Stimulated activated CD8-positive, alpha-beta memory T cell treated with anti-CD3 and anti-CD28 coated beads, Interleukin-7, amount 100 ng/mL, for 4 hours (primary cell): ENCODE measurements around the gene FGGY.
"Not testable (repeated sequence)": the region's sequence is repeated elsewhere in the genome, so short reads cannot be mapped to it uniquely, and the experiment has no call there.

Source experiments
- DNase-seq, 2 donors: peaks; one replicate each; pipeline ENCODE4 v3.0.0-alpha.2; 2020; ENCODE audit warnings: low read depth in 2 of 2

FGGY gene

DNA sequence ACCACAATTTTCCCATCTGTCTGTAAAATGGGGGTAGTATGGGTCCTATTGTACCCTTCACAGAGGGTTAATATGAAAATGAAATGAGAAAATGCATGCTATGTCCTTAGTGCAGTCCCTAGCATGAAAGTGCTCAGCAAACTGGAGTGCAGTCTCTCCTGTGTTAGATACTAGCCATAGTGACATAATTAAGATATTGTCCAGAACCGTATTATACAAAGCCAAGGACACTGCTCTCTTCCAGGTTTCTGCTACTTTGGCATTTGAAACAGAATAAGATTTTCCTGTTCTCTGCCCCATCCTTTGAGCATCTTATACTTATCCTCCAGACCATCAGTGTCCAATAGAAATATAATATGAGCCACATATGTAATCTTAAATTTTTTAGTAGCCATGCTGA lies 213.4 kb downstream of the FGGY start:
- DNase-seq, result no peak

DNA sequence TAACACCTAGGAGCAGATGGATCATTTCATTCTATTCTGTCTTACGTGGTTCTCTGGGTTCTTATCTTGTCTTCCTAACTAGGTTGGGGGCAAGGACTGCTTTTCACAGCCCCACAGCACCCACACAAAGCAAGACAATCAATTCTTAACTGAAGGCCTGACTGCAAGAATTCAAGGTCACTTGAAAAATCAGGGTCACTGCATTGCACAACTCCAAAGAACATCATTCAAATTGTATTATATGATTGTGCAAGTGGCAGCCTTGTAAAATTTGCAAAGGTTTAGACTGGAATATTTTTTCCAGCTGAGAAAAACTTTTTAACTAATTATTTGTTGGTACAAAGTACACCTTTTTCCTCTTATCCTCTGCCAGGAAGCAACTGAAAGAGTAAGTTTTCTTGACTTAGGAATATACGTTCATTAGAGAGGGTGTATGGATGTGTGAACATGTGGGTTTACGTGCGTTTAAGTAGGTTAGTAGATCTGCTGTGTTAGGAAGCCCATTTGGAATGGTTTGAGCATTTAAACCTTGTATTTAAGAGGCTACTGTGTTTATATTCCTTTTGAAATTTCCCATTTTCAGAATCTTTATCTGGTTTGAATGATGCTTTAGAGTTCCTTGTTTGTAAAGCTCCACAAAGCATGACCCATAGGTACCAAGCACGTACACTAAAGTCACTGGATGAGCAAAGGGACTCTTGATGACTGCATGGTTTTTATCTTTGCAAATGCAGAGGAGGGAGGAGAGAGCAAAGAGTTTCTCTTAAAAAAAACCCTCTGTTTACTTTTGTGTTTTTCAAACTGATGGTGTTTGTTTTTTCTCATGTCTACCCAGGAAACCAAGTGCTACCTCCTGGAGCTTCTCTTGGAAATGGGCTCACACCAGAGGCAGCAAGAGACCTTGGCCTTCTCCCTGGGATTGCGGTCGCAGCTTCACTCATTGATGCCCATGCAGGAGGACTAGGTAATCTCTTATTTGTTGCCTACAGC lies 214.9 kb downstream of the FGGY start:
- no peak for DNase-seq

DNA sequence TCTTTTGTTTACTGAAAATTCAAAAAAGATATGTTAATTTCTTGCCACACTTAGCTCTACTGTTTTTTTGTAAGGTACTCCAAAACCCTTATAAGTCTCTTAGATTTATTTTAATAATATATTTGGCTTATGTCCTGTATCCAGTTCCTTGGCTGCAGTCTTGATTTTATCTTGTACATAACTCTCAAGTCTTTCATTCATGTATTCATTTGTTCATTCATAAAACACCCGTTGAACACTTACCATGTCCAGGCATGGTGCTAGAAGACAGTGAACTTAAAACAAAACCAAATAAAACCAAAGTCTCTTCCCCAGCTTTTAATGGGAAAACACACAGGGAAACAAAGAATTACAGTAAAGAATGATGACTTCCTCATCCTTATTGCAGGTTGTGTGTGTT lies 215.8 kb downstream of the FGGY start:
- no peak for DNase-seq

DNA sequence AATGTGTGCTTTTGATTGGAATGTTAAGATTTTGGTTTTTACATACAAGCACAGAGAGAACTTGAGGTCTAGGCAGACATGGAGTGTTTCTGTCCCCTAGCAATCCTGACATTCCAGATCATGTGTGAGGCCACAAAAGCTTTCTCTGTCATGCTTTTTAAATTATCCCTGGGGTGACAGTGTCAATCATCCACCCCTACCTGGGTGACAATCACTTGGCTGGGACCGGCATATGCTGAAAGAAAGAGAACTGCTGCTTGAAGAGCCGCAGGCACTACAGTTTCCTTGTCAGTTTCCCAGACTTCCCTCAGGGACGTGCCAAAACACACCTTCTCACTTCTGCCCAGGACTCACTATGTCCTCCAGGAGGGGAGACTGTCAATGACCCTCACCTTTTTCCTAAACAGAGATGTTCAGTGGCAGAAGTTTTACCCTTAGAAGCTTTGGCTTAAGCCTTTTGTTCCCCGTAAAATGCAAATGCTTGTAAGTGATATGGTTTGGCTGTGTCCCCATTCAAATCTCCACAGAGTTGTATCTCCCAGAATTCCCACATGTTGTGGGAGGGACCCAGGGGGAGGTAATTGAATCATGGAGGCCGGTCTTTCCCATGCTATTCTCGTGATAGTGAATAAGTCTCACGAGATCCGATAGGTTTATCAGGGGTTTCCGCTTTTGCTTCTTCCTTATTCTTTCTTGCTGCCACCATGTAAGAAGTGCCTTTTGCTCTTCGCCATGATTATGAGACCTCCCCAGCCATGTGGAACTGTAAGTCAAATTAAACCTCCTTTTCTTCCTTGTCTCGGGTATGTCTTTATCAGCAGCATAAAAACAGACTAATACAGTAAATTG lies 217.4 kb downstream of the FGGY start:
- no peak for DNase-seq

DNA sequence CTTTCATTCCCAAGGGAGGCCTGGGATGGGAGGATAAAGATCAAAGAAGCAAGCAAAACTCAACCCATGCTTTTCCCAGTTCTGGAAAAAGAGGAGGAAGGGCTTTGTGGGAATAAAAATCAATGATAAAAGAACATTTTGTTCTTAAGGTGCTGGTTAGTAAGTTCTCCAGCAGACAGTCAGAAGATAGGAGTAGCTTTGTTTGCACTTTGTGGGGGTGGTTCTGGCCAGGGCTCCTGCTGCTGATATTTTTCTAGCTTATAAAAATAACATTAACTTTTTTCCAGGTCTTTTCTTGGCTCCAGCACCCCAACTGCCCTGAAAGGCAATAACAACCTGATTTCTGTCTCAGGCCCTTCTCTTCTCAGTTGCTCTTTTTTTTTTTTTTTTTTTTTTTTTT lies 220.0 kb downstream of the FGGY start:
- no peak for DNase-seq

DNA sequence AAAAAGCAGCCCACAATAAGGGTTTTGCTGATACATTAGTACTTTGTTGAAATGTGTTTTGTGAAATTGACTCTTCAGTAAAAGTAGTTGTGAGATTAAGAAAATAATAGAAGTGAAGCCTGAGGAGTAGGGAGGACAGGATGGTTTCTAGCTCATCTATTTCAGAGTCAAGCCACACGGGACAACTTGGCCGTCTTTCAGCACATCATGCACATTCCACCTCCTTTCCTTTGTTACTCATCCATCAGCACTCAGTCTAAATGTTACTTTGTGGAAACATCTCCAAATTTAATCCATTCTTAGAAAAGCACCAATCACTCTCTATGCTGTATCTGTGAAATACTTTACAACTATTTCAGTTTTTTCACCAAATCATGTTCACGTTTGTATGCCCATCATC lies 223.3 kb downstream of the FGGY start:
- DNase-seq, result no peak

DNA sequence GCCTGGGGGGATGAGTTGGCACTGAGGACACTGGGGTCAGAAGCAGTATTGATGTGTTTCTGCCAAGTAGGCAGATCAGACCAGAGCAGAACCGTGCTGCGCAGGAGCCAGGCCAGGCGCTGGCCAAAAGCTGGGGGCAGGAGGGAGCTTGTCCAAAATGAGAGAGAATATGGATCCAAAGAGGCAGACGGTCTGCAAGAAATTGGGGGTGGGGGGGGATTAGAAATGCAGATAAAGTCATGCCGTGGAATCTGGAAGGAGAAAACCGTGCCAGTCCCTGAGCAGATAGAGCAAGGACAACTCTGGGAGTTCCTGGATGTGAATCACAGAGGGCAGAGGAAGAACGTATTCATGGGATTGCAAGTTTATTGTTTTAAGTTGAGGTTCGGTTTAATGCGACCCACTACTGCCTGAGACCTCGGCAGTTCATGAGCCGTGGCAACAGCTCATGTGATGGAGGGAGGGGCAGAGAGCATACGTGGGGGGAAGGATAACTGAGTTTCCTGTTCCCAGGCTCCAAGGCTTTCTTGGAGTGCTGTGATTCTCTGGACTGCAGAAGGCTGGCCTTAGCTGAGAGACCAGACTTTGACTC lies 224.0 kb downstream of the FGGY start:
- DNase-seq, result no peak

DNA sequence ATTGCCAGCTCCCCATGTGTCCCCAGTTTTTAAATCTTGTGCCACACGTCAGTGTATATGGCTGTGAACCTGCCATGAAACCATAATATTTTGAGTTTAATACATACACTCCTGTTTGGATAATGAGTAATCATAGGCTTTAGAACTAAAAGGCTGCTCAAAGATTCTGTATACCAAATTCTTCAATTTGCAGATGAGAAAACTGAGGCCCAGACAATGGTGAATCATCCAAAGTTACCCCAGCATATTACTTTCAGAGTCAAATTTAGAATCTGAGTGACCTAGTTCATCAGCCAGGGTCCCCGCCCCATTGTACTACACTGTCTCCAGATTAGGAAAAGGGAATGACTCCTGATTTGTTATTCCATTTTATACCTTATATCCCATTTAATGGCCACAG lies 224.6 kb downstream of the FGGY start:
- no peak for DNase-seq

DNA sequence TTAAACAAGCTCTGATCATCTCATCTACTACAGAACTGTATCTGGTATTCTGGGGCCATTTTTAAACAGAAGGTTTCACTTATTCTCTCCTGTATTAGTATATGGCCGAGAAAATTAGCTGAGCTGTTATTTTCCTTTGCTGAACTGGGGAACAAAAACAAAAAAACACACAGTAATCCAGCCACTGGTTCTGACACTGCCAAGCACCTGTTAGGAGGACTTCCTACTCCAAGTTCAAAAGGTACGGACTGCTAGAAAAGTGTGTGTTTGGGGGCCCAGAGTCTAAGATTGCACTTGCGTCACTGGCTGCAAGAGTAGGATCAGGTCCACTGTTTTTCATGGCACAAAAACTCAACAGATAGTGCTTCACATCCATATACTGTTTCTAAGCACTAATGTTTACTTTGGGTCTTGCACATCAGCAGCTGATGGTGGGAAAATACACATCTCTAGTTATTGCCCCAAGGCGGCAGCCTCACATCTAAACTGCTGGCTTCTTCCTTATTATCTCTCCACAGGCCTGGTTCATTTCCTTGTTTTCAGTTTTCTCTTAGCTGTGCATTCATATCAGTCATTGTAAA lies 226.1 kb downstream of the FGGY start:
- no peak for DNase-seq

DNA sequence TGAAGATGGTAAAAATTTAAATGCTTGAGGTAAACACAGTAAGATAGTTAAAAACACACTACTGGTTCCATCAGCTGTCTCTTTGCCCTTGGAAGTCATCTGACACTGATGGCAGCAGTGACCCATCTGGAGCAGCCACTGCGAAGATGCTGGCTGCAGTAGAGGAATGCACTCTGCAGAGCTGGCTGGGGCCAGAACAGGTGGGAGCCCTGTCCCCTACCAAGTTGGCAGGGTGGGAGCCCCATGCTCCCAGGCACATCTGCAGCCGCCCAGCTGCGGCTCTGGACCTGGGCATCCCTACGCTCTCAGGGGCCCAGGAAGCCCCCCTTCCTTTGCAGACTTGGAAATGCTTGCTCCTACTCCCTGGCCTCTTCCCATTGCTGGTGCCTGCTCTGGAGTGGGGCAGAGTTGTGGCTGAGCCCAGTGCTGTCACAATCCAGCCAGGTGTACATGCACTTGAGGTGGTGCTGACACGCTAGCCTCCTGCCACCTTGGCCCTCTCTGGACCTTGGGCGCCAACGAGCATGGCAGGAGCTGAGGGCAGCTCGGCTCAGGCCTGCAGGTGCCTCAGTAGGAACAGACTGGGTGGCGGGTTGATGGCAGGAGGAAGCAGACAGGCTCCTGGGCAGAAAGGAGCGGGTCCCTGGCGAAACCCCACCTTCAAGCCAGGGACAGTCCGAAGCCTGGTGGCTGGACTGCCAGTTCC lies 227.0 kb downstream of the FGGY start:
- no peak for DNase-seq

DNA sequence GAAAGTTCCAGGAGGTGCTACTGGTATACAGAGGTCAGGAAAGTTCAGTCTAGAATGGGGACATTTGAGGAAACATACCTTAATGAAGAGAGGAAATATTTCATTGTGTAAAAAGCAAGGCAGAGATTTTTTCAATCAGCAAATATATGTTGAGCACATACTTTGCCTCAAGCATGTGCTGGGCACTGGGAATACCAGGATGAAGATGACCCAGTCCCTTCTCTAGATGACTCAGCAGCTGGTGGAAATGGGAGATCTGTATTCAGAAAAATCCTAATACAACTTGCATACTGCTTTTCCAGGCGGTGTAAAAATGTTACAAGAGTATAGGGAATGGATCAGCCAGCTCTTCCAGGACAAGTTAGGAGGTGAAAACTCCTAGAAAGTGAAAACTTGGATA lies 229.3 kb downstream of the FGGY start:
- no peak for DNase-seq

DNA sequence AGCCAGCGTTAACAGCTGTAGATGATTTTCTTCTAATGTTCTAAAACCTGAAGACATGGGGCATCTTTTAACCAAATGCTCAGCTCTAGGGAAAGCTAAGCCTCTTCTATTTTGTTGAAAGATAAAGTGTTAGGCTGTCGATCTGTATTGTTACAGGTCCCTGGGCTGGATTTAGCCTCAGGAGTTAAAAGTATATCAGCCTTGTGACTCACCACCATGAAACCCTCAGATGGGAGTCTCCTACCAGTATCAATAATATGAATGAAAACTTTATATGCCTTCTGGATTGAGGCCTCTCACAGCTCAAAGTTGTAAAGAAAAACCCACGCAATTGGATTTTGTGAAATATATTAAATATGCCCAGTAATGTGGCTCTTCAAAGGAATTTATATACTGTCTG lies 231.6 kb downstream of the FGGY start:
- DNase-seq, result no peak

DNA sequence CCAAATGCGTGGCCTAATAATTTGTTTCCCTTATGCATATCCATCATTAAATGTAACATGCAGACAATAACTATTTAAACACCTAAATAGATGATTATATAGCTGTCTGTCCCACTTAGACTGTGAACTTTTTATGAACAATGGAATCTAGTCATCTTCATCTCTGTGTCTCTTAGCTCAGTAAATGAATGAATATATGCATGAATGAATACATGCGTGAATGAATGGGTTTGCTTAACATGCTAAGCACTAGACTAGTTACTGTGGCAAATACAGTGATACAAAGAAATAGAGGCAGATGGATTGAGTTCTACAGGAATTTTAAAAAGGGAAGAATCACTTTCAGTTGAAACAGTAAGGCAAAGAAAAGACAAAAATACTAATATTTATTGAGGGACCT lies 232.0 kb downstream of the FGGY start:
- DNase-seq, result no peak

DNA sequence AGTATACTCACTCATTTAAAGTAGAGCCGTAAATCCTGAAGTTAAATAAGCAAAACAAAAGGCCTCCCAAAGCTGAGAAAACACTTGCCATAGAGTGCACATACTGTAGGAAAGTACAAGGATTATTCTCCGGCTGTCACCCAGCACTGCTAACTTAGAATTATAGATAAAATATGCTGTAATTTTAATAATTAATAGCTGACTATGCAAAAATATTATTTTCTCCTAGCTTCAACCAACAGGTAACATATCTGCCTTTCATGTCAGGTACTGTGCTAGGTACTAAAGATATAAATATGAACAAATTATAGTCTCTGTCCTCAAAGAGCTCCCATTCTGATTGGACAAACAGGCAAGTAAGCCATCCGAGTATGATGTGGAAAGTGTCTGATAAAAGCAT lies 233.2 kb downstream of the FGGY start:
- DNase-seq, result no peak

DNA sequence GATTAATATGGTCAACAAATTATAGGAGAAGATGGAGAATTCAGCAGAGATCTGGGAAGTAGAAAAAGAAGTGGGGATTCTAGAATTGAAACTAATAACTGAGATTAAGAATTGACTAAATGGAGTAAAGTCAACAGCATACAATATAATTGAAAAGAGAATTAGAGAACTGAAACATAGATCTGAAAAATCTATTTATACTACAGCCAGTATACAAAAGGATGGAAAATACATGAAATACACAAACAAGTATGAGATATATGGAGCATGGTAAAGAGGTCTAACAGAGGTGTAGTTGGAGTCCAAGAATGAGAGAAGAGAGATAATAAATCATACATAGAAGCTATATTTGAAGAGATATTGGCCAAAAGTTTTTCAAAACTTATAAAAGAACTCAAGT lies 235.2 kb downstream of the FGGY start:
- DNase-seq, result no peak

DNA sequence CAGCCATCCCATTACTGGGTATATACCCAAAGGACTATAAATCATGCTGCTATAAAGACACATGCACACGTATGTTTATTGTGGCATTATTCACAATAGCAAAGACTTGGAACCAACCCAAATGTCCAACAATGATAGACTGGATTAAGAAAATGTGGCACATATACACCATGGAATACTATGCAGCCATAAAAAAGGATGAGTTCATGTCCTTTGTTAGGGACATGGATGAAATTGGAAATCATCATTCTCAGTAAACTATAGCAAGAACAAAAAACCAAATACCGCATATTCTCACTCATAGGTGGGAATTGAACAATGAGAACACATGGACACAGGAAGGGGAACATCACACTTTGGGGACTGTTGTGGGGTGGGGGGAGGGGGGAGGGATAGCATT lies 241.6 kb downstream of the FGGY start:
- not testable (repeated sequence) for DNase-seq

DNA sequence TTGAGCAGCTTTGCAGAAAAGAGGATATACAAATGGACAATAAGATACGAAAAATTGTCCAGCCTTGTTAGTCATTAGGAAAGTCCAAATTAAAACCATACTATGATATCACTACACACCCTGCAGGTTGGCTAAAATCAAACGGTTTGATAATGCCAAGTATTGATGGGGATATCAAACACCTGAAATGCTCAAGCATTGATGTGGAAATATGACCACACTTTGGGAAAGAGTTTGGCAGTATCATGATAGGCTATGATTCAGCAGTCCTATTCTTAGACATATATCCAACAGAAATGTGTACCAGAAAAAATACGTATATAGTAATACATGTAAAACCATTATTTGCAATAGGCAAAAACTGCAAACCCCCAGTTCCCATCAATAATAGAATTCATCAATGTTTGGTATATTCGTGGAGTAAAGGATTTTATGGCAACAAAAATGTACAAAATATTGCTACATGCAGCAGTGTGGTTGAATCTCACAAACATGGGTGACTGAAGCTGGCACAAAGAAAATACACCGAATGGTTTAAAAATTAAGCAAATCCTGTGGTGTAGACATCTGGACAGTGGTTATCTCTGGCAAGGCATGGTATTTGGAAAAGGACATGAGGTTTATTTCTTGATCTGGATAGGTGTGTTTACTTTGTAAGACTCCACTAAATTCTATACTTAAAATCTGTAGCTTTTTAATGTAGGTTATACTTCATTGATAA lies 243.2 kb downstream of the FGGY start:
- DNase-seq, result no peak

DNA sequence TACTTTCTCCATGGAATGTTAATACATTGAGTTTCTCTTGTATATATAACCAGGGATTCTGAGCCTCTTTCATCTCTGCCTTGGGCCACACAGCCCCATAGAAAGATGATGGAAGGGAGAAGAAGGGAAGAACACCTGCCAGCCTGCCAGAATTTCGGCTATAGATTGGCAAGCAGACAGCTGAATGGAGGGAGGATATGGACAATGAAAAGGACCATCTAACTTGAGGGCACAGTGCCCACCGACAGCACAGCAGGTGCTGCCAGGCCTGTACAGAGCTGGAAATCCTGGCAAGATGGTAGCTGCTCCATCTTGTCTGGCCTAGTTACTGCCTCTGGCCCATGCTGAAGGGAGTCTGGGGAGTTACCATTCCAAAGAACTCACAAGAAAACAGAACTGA lies 244.3 kb downstream of the FGGY start:
- DNase-seq, result no peak

DNA sequence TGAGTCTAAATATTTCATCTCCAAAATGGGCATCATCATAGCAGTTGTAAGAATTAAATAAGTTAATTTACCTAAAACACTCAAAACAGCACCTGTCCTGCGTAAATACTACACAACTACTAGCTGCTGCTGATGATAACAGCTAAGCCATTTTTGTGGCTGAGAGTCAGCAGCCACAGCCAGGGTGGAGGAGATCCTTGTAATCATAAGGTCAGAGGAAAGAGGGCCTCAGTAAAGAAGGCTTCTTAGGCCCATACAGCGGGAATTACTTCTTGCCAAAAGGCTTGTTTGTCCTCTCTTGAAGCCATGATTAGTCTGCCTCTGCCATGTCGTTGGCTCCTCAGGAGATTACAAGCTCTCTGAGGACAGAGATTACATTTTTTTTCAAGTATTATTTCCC lies 245.0 kb downstream of the FGGY start:
- DNase-seq, result no peak

DNA sequence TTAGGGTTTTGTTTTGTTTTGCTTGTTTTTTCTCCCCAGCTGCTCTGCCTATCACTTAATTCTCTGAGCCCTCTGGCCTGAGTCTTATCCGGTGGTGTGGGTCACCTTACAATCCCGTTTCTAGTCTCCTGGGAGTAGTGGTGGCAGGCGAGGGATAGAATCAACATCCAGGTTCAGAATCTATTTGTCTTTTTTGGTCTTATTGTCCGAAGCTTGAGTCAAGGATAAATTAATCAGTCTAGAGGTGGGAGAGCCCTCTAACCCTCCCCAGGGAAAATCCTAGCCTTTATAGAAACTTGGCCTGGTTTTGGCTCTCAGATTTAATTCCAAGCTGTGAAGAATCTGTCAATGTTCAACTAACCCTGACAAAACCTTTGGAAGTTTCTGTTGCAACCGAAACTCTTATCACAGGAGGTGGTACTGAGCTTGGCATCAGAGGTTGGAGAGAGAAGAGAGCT lies 246.3 kb downstream of the FGGY start:
- no peak for DNase-seq
